ENCODE measurements around the gene POLE2. TPM values are rescaled to one million over a fixed set of nuclear protein-coding genes. Genes with fewer than 3 reads are reported as not detected.
"Not testable (repeated sequence)": the region's sequence is repeated elsewhere in the genome, so short reads cannot be mapped to it uniquely, and the experiment has no call there.

Gene POLE2
- total RNA-seq, 1 experiment from 2014 or later = 13.2 TPM

- Mint-ChIP-seq H3K4me3 (ENCODE audit: low read depth, unreplicated experiment) (peak overlapping the region; percentile 95), H3K27me3 (ENCODE audit: unreplicated experiment) (no peaks in the 10 kb centered on the region), H3K27ac (ENCODE audit: unreplicated experiment) (peak overlapping the region; percentile 99), H3K36me3 (ENCODE audit: insufficient read depth, unreplicated experiment) (peaks cover 66% of the 10 kb centered on the region), H3K9me3 (ENCODE audit: low read depth, unreplicated experiment) (no peaks in the 10 kb centered on the region), H3K4me1 (ENCODE audit: low read depth, unreplicated experiment) (peaks cover 17% of the 10 kb centered on the region)
- CTCF ChIA-PET = interaction anchor here (2.5 kb wide), 1 partner anchor 13 kb away, joined by 12 read pairs; no protein-coding TSS in a partner anchor
- no TSS peak for BruUV-seq (replicated peaks)
- TF ChIP-seq CTCF (IDR thresholded peaks at IDR 0.05; ENCODE audit: unreplicated experiment) = no peak
- intact Hi-C loops (cut with micrococcal nuclease; ENCODE audit: unreplicated experiment) = no loop called here
- DNase-seq = peak; percentile 64
These were observed 66.7 kb downstream of the POLE2 start for GRCh38 chr14:49621114-49621881.

DNA sequence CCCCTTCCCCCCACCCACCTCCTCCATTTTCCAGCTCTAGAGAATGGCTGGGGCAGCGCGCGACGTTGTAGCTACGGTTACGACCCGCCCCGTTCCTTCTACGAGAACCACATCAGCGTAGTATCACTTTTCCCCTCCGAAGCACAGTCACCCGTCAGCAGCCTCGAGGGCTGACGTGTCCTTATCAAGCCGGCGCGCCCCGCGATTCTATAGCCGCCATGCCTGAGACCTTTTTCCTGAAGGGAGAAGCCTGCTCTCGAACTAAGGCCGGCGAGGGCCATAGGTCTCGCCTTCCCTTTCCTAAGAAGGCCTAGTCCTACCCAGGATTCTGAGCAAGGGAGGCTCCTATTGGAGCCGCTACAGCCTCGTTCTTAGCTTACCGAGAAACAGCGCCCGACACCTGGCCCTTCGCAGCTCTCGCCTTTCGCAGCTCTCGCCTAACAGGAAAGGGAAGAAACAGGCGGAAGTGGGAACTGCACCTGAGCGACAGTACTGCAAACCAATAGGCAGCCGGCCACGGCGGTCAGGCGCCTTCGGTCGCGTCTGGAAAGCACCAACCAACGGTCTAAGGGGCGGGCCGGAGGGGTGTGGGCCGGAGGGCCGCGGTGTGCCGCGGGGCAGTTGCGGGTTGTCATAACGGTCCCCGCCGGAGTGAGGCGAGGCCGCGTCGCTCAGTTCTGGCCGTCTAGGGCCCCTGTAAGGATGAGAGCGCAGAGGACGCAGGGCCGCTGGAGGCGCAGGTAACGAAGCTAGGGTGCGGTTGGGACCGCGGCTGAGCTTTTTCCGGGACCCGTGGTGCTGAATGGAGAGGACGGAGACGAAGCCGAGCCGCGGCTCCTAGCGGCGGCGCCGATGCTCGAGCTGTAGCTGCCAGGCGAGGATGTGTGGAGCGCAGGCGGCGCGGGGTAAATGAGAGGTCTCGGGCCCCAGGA lies 67.6 kb downstream of the POLE2 start, which contains the start of the genes MGAT2 and RPL36AL:
MGAT2 (plus strand) TSS at position 618 of the 932 bp plus-strand sequence. CDS start 470 bp downstream, outside the sequence.
RPL36AL (minus strand) TSS at position 445 of the 932 bp plus-strand sequence. CDS start 1,522 bp downstream, outside the sequence.
- no peaks in the 10 kb centered on the region for H3K27me3 Mint-ChIP-seq (ENCODE audit: unreplicated experiment)
- H3K27ac Mint-ChIP-seq (ENCODE audit: unreplicated experiment) = peak within 1 kb of the TSS; percentile 99
- peak within 1 kb of the TSS; percentile 95 for H3K4me3 Mint-ChIP-seq (ENCODE audit: low read depth, unreplicated experiment)
- CTCF ChIA-PET = interaction anchor here (0.6 to 2.5 kb wide), 4 partner anchors 14 to 425 kb away, joined by 3 to 12 read pairs (median 4); no protein-coding TSS in a partner anchor
- intact Hi-C loops (cut with micrococcal nuclease; ENCODE audit: unreplicated experiment) = no loop called here
- peaks cover 17% of the 10 kb centered on the region for H3K4me1 Mint-ChIP-seq (ENCODE audit: low read depth, unreplicated experiment)
- TF ChIP-seq CTCF (IDR thresholded peaks at IDR 0.05; ENCODE audit: unreplicated experiment) = no peak
- no TSS peak for BruUV-seq (replicated peaks)
- H3K9me3 Mint-ChIP-seq (ENCODE audit: low read depth, unreplicated experiment) = no peaks in the 10 kb centered on the region
- DNase-seq = peak; percentile 99
- H3K36me3 Mint-ChIP-seq (ENCODE audit: insufficient read depth, unreplicated experiment) = peaks cover 67% of the 10 kb centered on the region

- peak overlapping the region; percentile 99 for H3K27ac Mint-ChIP-seq (ENCODE audit: unreplicated experiment)
- H3K4me3 Mint-ChIP-seq (ENCODE audit: low read depth, unreplicated experiment) = peak overlapping the region; percentile 95
- intact Hi-C loops (cut with micrococcal nuclease; ENCODE audit: unreplicated experiment) = no loop called here
- TF ChIP-seq CTCF (IDR thresholded peaks at IDR 0.05; ENCODE audit: unreplicated experiment) = no peak
- H3K4me1 Mint-ChIP-seq (ENCODE audit: low read depth, unreplicated experiment) = peaks cover 17% of the 10 kb centered on the region
- no peak for DNase-seq
- TSS peak; percentile 79 for BruUV-seq (replicated peaks)
- H3K27me3 Mint-ChIP-seq (ENCODE audit: unreplicated experiment) = no peaks in the 10 kb centered on the region
- H3K9me3 Mint-ChIP-seq (ENCODE audit: low read depth, unreplicated experiment) = no peaks in the 10 kb centered on the region
- peaks cover 67% of the 10 kb centered on the region for H3K36me3 Mint-ChIP-seq (ENCODE audit: insufficient read depth, unreplicated experiment)
- CTCF ChIA-PET = interaction anchor here (0.6 to 2.5 kb wide), 4 partner anchors 15 to 425 kb away, joined by 3 to 12 read pairs (median 4); no protein-coding TSS in a partner anchor
These were observed 68.3 kb downstream of the POLE2 start for GRCh38 chr14:49619730-49620129.

- CTCF ChIA-PET = interaction anchor here (0.9 kb wide), 1 partner anchor 16 kb away, joined by 3 read pairs; no protein-coding TSS in a partner anchor
- Mint-ChIP-seq H3K36me3 (ENCODE audit: insufficient read depth, unreplicated experiment) (peaks cover 66% of the 10 kb centered on the region), H3K4me3 (ENCODE audit: low read depth, unreplicated experiment) (peak overlapping the region; percentile 95), H3K27ac (ENCODE audit: unreplicated experiment) (peak overlapping the region; percentile 99), H3K4me1 (ENCODE audit: low read depth, unreplicated experiment) (peaks cover 17% of the 10 kb centered on the region)
- intact Hi-C loops (cut with micrococcal nuclease; ENCODE audit: unreplicated experiment); BruUV-seq (replicated peaks); DNase-seq; H3K27me3 Mint-ChIP-seq (ENCODE audit: unreplicated experiment); H3K9me3 Mint-ChIP-seq (ENCODE audit: low read depth, unreplicated experiment): not testable (repeated sequence)
These were observed 68.7 kb downstream of the POLE2 start for GRCh38 chr14:49619273-49619672.
